Eye (tissue), 1 donor: ENCODE results near the gene IRF4.

ENCODE experiments used
- DNase-seq: peaks from one replicate; pipeline ENCODE4 v3.0.0-alpha.2; 2015

Gene IRF4

GRCh38 chr6:381742-382461 lies 9.7 kb upstream of the IRF4 start:
- no peak for DNase-seq

- no peak for DNase-seq
These were observed 8.4 kb upstream of the IRF4 start for GRCh38 chr6:382883-383810.

- DNase-seq: peak; percentile 52
These were observed 7.7 kb upstream of the IRF4 start for GRCh38 chr6:383856-384255.

GRCh38 chr6:384898-385297 lies 6.7 kb upstream of the IRF4 start:
- no peak for DNase-seq

- DNase-seq: no peak
These were observed 5.9 kb upstream of the IRF4 start for GRCh38 chr6:385614-386013.

- no peak for DNase-seq
These were observed 4.8 kb upstream of the IRF4 start for GRCh38 chr6:386688-387266.

GRCh38 chr6:387293-387741 lies 4.2 kb upstream of the IRF4 start:
- no peak for DNase-seq

- DNase-seq: no peak
These were observed 3.2 kb upstream of the IRF4 start for GRCh38 chr6:388202-388903.

- DNase-seq: no peak
These were observed 2.4 kb upstream of the IRF4 start for GRCh38 chr6:389143-389542.

GRCh38 chr6:389622-390021 lies 1.9 kb upstream of the IRF4 start:
- DNase-seq: no peak

- peak; percentile 58 for DNase-seq
These were observed 516 bp upstream of the IRF4 start for GRCh38 chr6:390914-391558.

- DNase-seq: peak; percentile 65
These were observed 1.2 kb downstream of the IRF4 start for GRCh38 chr6:392441-393390.

- peak; percentile 52 for DNase-seq
These were observed 2.1 kb downstream of the IRF4 start for GRCh38 chr6:393391-394221.

- DNase-seq: no peak
These were observed 3.2 kb downstream of the IRF4 start for GRCh38 chr6:394641-395289.

- no peak for DNase-seq
These were observed 4.0 kb downstream of the IRF4 start for GRCh38 chr6:395432-396125.

GRCh38 chr6:396126-396520 lies 4.6 kb downstream of the IRF4 start:
- DNase-seq: no peak

GRCh38 chr6:397056-397455 lies 5.5 kb downstream of the IRF4 start:
- no peak for DNase-seq

- no peak for DNase-seq
These were observed 6.1 kb downstream of the IRF4 start for GRCh38 chr6:397604-398003.

GRCh38 chr6:398065-398464 lies 6.5 kb downstream of the IRF4 start:
- no peak for DNase-seq
